AG04450 (cell line): ENCODE results near the gene TRIM37. TPM values are rescaled to one million over a fixed set of nuclear protein-coding genes. Genes with fewer than 3 reads are reported as not detected.
"Not testable (repeated sequence)": the region's sequence is repeated elsewhere in the genome, so short reads cannot be mapped to it uniquely, and the experiment has no call there.

ENCODE experiments used
- CTCF ChIA-PET: fragments of 300-600, 350-600 bp; formaldehyde crosslinking; extraction: SDS; loops from one replicate; lab custom pipeline; 2022; ENCODE audit warnings: antibody characterized with exemption, inconsistent platforms; lab: Charles Lee
- POLR2A ChIA-PET: fragments of 350-600 bp; formaldehyde crosslinking; extraction: SDS; loops from one replicate; lab custom pipeline; 2021; ENCODE audit warnings: antibody characterized with exemption, inconsistent platforms; lab: Yijun Ruan, JAX
- DNase-seq: peaks from one replicate; pipeline ENCODE4 v3.0.0-alpha.2; 2011; ENCODE audit warnings: low read depth, low spot score
- H3K27ac ChIP-seq: one replicate; pipeline ENCODE4 v1.5.1; 2012; ENCODE audit warnings: low read depth, low read length, control low read depth
- H3K27me3 ChIP-seq: one replicate; pipeline ENCODE4 v1.6.0; 2012; ENCODE audit warnings: low read length; ENCODE audit not compliant: control insufficient read depth, insufficient read depth
- H3K4me3 ChIP-seq: 2 replicates; pipeline ENCODE4 v1.5.1; 2011; ENCODE audit warnings: mild to moderate bottlenecking, low read depth, low read length, control low read depth
- H3K9me3 ChIP-seq: 2 replicates; pipeline ENCODE4 v1.5.1; 2012; ENCODE audit warnings: low read length; ENCODE audit not compliant: control insufficient read depth, insufficient read depth
- CTCF ChIP-seq: IDR thresholded peaks from 2 replicates; pipeline ENCODE4 v1.5.1; 2011; ENCODE audit warnings: low read depth, low read length, control low read depth, inconsistent platforms
- polyA plus RNA-seq: library from polyadenylated mRNA; depleted of rRNA; stranded (reverse); fragments of >200 nt; gene quantifications from 2 replicates; pipeline ENCODE4 v1.2.3, GENCODE V29; 2011

TRIM37 gene
- polyA plus RNA-seq, 1 experiment = 34.8 TPM

DNA sequence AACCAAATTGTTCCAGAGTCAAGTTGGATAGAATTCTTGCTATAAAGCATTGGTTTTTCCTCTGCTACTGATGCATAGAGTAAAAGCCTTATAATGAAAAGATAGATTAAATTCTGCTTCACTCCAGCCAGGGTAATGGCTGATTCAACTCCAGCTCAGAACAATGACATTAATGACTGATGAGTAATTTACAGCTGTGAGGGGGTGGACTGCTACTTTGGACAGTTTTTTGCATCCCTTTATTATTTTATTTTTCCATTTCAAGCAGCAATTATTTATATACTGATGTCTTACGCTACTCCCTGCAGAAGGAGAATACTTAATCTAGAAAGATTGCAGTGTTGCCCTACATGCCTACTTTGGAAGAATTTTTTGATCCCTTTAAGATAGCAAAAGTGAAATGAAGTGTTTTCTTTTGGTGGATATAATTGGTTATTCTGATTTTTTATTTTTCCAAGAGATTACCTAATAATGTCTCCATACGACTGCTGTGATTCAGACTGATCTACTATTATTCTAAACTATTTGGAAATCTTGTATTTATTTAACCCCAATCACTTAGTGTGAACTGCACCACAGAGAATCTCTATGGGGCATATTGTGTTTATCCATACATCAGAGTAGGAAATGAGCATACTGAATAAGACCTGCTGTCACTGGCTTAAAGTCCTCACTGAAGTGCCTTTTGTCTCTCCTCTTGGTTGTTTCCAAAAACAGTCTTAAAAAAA is 149.5 kb downstream of the TRIM37 start:
- ChIA-PET CTCF (no interaction called here), POLR2A (no interaction called here)
- Histone ChIP-seq H3K27me3 (no peaks in the 10 kb centered on the region), H3K9me3 (peaks cover 4% of the 10 kb centered on the region), H3K4me3 (no peak overlapping the region), H3K27ac (no peak overlapping the region)
- TF ChIP-seq CTCF = no peak
- DNase-seq = no peak

DNA sequence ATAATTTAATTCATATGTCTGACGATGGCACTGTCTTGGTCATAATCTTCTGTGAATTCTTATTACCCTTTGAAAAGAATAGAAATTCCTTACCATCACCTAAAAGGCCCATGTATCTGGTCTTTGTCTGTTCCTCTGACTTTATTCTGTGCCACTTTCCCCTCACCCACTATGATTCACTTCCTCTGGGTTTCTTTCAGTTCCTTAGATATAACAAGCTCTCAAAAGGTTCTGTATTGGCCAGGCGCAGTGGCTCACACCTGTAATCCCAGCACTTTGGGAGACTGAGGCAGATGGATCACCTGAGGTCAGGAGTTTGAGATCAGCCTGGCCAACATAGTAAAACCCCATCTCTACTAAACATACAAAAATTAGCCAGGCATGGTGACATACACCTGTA is 152.3 kb downstream of the TRIM37 start:
- H3K9me3 ChIP-seq = peaks cover 21% of the 10 kb centered on the region
- POLR2A ChIA-PET, H3K27me3 ChIP-seq, H3K4me3 ChIP-seq, H3K27ac ChIP-seq, DNase-seq, CTCF ChIA-PET: not testable (repeated sequence)

DNA sequence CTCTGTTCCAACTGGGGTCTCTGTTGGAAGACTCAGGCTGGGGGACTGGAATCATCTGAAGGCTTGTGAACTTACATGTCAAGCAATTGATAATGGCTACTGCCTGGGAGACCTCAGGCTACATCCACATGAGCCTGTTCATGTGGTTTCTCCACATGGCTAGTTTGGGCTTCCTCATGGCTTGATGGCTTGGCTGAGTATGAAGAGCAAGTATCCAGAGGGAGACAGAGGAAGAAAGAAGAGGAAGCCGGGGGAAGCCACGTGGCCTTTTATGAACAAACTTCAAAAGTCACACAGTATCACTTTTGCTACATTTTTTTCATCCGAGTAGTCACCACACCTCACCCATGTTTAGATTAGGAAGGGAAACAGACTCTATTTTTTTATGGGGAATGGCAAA is 158.9 kb downstream of the TRIM37 start:
- Histone ChIP-seq H3K27me3 (no peaks in the 10 kb centered on the region), H3K27ac (no peak overlapping the region), H3K9me3 (peaks cover 21% of the 10 kb centered on the region), H3K4me3 (no peak overlapping the region)
- no peak for TF ChIP-seq CTCF
- CTCF ChIA-PET = no interaction called here
- POLR2A ChIA-PET = no interaction called here
- no peak for DNase-seq

- DNase-seq = no peak
- POLR2A ChIA-PET = no interaction called here
- peaks cover 20% of the 10 kb centered on the region for H3K9me3 ChIP-seq
- CTCF ChIA-PET = no interaction called here
- TF ChIP-seq CTCF = no peak
- no peak overlapping the region for H3K4me3 ChIP-seq
- H3K27ac ChIP-seq = no peak overlapping the region
- no peaks in the 10 kb centered on the region for H3K27me3 ChIP-seq
These were observed 159.3 kb downstream of the TRIM37 start for GRCh38 chr17:58947411-58947810.

DNA sequence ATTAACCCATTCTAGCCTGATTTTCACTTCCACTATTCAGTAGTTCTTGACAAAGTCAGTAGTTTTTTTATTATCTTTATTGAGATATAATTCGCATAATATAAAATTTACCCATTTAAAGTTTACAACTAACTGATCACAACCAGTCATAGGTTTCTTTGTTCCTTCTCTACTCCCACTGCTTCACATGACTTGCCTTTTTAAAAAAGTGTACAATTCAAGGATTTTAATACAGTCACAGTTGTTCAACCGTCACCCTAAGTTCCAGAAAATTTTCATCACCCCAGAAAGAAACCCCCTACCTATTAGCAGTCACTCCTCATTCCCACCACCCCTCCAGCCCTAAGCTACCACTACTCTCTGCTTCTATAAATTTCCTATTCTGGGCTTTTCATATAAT is 162.5 kb downstream of the TRIM37 start:
- POLR2A ChIA-PET = no interaction called here
- CTCF ChIA-PET = interaction anchor here (0.7 kb wide), 1 partner anchor 135 kb away, joined by 4 read pairs; no protein-coding TSS in a partner anchor
- Histone ChIP-seq H3K9me3 (no peaks in the 10 kb centered on the region), H3K4me3 (no peak overlapping the region), H3K27ac (no peak overlapping the region), H3K27me3 (no peaks in the 10 kb centered on the region)
- no peak for TF ChIP-seq CTCF
- DNase-seq = no peak
